ENCODE measurements around the gene FBXL19.

FBXL19 gene

DNA sequence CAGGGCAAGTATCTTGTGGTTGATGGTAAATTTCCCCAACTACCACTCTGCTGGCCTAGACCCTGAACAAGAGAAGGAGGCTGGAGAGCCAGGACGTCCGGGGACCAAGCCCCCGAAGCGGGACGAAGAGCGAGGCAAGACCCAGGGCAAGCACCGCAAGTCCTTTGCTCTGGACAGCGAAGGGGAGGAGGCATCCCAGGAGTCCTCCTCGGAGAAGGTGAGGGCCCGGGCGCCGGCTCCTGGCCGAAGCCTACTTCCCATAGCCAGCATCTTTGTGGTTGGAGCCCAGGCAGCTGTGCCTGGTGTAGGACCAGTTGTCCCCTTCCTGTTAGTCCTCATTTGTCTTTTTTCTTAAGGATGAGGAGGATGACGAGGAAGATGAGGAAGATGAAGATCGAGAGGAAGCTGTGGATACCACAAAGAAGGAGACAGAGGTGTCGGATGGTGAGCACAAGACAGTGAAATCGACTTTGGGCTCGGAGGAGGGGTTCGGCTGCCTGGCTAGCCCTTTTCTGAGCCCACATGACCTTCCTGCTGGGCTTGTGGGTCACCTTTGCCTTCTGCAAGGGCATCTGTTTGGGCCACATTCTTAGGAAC lies 46.0 kb downstream of the FBXL19 start:
- no peak for DNase-seq

DNA sequence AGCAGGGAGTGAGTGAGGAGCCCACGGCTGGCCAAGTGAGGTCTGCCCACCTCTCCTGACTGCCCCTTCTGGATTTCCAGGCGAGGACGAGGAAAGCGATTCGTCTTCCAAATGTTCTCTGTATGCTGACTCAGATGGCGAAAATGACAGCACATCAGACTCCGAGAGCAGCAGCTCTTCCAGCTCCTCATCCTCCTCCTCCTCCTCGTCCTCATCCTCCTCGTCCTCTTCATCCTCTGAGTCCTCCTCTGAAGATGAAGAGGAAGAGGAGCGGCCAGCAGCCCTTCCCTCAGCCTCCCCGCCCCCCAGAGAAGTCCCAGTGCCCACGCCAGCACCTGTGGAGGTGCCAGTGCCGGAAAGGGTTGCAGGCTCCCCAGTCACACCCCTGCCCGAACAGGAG lies 47.9 kb downstream of the FBXL19 start:
- DNase-seq = no peak

DNA sequence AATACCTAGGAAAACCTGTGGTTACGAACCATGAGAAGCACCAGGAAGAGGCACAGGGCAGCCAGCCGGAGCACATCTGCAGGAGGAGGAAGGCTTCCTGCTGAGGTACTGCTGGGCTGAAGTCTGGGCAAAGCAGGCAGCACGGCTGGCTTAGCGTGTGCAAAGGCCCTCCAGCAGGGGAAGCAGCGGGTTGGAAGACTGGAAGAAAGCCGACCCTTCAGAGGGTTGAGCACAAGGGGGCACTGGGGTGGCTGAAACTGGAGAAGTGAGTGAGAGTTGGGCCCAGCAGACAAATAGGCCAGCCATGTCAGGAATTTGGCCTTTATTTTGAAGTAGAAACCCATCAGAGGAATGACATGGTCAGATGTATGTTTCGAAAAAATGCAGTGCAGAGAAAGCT lies 49.5 kb downstream of the FBXL19 start:
- no peak for DNase-seq

DNA sequence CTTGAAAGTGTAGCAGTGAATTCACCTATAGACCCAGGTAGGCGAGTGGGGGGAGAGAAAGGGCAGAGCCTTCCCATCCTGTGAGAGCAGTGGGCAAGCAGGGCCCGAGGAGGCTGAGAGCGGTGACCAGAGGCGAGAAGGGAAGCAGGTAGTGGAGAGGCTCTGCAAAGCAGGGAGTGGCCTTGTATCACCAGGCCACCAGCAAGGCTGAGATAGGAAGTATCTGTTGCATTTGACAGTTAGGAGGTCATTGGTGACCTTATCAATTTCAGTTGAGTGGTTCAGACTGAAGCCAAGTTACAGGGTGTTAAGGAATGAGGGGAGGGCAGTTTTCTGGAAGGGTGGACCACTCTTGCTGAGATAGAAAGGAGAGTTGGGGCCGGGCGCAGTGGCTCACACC lies 51.0 kb downstream of the FBXL19 start:
- no peak for DNase-seq

DNA sequence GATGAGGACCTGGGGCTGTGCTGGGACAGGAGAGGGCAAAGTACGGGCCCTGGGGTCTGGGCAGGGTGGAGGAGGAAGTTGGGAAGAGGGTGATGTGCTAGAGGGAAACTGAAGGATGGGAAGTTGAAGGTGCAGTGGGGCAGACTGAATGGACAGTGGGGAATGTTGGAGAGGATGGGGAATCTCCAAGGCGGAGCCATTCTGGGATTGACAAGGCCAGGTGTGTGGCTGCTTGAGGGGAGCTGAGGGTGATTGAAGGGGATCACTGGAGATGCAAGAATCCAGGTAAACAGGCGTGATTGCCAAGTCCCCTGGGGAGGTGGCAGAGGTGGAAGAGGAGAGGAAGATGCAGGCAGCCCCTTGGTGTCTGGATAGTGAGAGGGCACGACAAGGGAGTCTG lies 53.1 kb downstream of the FBXL19 start:
- DNase-seq = no peak

DNA sequence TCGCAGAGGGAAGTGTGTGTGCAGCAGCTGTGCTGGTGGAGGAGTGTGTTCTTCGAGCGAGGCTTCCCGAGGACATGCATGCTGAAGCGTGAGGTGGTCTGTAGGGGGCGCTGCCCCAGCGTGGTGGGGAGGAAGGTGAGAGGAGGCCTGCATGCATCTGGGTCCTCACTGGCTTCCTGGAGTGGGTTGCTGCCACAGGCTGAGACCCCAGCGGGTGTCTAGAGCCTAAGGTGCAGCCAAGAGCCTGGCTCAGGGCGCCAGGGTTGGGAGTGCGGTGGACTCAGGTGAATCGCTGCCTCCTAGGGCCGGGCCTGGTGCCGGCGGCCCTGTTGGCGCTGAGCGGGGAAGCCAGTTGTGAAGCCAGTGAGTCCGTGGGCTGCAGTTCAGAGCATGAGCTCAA lies 54.1 kb downstream of the FBXL19 start:
- no peak for DNase-seq

DNA sequence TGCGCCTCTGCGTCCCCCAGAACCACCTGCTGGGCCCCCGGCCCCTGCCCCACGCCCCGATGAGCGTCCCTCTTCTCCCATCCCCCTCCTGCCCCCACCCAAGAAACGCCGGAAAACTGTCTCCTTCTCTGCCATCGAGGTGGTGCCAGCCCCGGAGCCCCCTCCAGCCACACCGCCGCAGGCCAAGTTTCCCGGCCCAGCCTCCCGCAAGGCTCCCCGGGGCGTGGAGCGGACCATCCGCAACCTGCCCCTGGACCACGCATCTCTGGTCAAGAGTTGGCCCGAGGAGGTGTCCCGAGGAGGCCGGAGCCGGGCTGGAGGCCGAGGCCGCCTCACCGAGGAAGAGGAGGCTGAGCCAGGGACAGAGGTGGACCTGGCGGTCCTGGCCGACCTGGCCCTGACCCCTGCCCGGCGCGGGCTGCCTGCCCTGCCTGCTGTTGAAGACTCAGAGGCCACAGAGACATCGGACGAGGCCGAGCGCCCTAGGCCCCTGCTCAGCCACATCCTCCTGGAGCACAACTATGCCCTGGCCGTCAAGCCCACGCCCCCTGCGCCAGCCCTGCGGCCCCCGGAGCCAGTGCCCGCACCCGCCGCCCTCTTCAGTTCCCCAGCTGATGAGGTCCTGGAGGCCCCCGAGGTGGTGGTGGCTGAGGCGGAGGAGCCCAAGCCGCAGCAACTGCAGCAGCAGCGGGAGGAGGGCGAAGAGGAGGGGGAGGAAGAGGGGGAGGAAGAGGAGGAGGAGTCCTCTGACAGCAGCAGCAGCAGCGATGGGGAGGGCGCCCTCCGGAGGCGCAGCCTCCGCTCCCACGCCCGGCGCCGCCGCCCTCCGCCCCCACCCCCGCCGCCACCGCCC lies 56.0 kb downstream of the FBXL19 start:
- no peak for DNase-seq

DNA sequence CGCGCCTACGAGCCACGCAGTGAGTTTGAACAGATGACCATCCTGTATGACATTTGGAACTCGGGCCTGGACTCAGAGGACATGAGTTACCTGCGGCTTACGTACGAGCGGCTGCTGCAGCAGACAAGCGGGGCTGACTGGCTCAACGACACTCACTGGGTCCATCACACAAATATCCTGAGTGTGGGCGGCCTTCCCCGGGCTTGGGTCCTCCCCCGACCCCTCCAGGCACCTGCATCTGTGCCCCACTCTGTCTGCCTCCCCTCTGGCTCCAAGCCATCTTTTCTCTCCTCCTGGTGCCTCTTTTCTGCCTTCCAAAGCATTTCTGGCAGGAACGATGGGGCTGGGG lies 56.6 kb downstream of the FBXL19 start:
- no peak for DNase-seq

DNA sequence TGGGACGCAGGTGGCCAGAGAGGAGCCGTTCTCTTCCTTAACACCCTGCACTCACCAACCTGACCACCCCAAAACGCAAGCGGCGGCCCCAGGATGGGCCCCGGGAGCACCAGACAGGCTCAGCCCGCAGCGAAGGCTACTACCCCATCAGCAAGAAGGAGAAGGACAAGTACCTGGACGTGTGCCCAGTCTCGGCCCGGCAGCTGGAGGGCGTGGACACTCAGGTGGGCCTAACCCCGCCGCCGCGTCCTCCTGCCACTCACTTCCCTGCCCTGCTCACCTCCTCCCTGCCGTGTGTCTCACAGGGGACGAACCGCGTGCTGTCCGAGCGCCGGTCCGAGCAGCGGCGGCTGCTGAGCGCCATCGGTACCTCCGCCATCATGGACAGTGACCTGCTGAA lies 57.1 kb downstream of the FBXL19 start:
- DNase-seq = no peak

DNA sequence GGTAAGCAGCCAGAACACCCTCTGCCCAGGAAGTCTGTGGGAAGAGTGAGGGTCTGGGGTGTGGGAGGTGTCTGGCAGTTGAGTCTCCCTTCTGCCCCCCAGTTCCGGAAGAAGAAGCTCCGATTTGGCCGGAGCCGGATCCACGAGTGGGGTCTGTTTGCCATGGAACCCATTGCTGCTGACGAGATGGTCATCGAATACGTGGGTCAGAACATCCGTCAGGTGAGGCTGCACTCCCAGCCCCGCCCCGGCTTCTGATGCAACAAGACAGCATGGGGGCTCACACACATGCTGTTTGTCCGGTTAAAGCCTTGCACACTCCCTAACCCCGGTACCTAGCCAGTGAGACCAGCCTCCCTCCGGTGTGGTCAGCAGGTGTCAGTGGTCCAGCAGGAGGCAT lies 57.6 kb downstream of the FBXL19 start:
- no peak for DNase-seq

DNA sequence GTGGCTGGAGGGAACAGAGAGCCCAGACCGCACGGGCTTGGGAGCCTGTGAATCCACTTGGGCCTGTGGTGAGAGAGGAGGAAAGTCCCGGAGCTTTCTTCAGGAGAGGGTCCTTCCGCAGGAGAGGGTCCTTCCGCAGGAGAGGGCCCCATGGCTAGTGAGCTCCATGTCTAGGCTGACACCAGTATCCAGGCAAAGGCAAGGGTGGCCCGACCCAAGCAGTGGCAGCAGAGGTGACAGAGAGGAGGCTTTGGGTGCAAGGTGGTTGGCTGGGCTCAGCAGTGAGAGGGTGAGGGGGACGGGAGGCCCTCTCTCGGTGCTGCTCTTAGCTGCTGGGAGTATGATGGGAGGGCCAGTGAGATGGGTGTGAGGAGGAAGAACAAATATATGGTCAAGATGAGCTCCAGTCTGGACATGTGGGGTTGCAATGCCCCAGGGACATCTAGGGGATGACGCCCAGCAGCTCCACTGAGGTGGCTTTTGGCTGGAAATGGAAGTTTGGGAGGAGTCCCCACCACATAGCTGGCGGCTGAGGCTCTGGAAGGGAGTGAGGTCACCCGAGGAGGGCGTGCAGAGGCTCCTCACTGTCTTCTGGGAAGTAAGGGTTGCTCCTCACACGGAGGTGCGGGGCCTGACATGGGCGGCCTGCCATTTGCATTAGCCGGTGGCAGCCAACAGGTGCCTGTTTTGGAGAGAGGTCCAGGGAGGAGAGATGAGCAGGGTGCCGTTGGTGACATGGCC lies 59.3 kb downstream of the FBXL19 start:
- DNase-seq = no peak

DNA sequence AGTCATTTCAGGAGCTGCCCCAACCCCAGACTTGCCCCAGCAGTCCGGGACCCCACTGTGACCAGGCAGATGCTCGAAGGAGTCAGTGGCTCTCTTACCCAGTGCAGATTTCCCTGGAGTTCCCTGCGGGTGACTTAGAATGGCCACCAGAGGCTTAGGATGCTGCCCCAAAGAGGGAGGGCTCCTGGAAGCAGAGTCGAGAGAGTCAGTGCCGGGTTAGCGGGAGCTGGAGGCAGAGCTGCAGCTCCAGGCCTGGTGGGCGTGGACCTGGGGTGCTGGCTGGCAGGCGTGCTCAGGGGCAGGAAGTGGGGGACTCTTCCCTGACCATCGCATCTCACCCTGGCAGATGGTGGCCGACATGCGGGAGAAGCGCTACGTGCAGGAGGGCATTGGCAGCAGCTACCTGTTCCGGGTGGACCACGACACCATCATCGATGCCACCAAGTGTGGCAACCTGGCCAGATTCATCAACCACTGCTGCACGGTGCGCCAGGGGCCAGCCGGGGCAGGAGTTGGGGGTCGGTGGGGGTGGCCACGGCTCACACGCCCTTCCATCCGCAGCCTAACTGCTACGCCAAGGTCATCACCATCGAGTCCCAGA lies 60.0 kb downstream of the FBXL19 start:
- DNase-seq = no peak

DNA sequence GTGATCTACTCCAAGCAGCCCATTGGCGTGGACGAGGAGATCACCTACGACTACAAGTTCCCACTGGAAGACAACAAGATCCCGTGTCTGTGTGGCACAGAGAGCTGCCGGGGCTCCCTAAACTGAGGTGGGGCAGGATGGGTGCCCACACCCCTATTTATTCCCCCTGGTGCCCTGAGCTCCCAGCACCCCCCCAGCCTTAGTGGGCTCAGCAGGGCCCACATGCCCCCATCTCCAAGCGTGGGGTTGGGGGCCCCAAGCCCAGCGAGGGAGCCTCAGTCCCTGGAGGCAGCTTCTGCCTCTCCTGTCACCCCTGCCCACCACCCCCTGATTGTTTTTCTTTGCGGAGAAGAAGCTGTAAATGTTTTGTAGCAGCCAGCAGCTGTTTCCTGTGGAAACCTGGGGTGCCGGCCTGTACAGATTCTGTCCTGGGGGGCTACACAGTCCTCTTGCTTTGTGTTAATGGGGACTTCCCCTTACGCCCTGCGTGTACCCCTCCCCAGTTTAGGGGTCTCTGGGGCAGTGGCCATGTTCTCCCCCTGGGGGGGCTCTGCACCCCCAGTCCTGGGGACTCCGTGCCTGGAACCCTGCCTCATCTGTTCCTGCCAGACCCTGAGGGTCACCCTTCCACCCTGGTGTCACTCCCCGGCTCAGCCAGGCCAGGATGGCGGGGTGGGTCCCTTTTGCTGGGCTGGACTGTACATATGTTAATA lies 60.7 kb downstream of the FBXL19 start:
- no peak for DNase-seq

DNA sequence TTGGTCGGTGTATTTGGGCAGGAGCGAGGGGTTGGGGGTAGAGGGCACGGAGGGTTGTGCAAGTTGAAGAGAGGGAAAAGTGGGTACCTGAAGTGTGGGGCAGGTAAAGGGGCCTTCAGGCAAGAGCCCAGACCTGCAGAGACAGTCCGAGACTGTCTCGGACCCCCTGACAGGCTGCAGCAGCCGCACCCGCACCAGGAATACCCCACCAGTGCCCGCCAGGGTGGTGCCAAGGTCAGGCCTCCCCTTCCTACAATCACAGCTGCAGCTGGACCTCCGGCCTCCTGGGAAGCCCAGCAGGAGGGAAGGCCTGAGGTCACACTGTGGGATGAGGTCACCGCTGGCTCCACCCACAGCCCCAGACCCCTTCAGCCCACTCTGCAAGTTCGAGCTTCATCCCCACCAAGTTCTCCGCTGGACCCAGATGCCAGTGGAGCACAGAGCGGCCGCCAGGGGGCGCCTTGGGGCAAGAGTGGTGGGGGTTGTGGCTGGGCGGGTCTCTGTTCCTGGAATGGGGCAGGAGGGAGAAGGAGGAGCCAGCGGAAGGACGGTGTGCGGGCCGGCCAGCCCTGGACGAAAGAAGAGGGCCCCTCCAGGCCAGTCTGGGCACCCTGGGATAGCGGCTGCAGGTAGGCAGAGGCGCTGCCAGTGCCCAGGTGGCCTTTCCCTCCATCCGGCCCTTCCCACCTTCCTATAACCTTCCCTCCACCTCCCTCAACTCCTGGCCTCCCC lies 61.5 kb downstream of the FBXL19 start, which contains the start of gene HSD3B7:
TSS of gene HSD3B7 (plus strand) at position 539 of the 732 bp plus-strand sequence. CDS start 452 bp downstream, outside the sequence.
- peak; percentile 65 for DNase-seq

DNA sequence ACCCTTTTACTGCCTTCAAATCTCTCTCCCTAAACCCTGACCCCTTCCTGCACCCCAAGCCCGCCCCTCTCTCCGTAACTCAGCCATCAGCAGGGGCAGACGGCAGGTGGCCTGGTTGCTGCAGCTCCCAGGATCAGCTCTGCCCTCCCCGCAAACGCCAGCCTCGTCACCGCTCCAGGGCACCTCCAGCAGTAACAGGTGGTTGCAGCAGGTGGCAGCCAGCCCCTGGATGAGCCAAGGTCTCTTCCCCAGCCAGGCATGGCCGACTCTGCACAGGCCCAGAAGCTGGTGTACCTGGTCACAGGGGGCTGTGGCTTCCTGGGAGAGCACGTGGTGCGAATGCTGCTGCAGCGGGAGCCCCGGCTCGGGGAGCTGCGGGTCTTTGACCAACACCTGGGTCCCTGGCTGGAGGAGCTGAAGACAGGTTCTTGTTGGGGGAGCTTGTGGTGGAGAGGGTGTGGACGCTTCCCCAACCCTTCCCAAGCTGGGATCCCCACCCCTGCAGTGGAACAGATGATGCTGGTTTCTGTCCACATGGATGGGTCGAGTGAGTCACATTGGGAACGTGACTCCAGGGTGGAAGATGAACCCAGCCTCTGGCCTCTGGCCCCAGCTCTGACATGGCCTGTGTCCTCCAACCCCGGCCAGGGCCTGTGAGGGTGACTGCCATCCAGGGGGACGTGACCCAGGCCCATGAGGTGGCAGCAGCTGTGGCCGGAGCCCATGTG lies 62.2 kb downstream of the FBXL19 start:
- peak; percentile 46 for DNase-seq

DNA sequence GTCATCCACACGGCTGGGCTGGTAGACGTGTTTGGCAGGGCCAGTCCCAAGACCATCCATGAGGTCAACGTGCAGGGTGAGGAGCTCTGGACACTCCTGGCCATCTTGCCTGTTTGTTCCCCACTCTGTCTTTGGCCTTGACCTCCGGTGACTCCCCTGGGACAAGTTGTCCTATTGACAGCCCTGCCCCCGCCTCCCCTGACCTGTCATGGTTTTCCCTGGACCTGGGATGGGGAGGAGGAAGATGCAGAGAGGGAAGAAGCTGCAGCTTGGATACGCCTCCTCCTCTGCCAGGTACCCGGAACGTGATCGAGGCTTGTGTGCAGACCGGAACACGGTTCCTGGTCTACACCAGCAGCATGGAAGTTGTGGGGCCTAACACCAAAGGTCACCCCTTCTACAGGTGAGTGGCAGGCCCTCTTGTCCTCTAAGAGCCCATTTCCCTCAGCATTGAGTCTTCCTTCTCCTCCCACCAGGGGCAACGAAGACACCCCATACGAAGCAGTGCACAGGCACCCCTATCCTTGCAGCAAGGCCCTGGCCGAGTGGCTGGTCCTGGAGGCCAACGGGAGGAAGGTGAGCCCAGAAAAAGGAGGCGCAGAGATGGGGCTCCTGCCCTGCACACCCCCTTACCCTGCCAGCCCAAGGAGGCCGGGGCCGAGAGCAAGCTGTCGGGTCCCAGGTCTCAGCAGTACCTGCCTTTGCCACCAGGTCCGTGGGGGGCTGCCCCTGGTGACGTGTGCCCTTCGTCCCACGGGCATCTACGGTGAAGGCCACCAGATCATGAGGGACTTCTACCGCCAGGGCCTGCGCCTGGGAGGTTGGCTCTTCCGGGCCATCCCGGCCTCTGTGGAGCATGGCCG lies 63.0 kb downstream of the FBXL19 start:
- no peak for DNase-seq

DNA sequence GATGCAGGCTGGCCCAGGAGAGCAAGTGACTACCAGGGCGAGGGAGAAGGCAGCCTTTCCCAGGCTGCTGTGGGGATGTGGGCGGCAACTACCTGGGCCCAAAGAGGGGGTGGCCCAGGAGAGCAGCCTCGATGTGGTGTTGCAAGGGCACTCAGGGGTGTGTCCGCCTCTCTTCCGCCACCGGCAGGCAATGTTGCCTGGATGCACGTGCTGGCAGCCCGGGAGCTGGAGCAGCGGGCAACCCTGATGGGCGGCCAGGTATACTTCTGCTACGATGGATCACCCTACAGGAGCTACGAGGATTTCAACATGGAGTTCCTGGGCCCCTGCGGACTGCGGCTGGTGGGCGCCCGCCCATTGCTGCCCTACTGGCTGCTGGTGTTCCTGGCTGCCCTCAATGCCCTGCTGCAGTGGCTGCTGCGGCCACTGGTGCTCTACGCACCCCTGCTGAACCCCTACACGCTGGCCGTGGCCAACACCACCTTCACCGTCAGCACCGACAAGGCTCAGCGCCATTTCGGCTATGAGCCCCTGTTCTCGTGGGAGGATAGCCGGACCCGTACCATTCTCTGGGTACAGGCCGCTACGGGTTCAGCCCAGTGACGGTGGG lies 64.3 kb downstream of the FBXL19 start:
- DNase-seq = no peak

DNA sequence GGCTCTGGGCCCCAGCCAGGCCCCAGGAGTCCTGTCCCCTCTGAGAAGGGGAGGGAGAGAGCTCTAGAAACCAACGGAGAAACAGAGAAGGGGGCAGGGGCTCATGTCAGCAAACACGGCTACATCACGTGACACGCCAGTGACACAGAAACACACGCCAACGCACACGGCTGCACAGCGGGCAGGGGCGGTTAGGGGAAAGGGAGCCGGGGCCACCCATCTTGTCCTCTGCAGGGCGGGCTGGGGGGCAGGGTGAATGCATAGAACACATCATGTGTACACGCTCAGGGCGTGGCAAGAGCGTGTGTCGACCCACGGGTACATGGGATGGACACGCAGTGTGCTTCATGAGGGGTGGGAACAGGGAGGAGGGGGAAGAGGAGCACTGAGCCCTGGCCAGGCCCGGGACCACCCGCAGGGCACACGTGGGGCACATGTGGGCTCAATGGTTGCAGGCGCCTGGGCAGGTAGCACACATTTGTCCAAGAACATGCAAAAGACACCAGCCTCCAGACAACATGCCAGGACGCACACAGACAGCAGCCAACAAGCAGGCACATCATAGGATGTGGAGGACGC lies 66.2 kb downstream of the FBXL19 start:
- no peak for DNase-seq

DNA sequence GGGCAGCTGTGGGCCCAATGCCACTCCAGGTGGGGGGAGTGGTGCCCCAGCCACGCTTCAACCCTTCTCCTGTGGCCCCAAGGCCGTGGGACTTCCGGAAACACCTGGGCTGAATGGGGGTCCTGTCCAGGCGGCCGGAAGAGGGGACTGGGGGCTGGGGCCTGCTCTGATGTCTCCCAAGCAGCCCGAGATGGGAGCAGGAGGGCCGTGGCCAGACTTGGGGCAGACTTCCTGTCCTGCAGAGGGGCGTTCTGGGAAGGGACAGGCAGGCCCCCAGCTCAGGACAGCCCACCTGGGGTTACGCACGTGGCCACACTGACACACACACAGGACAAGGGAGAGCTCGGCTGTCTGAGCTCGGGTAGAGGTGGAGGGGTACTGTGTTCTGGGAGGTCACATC lies 66.7 kb downstream of the FBXL19 start:
- no peak for DNase-seq

DNA sequence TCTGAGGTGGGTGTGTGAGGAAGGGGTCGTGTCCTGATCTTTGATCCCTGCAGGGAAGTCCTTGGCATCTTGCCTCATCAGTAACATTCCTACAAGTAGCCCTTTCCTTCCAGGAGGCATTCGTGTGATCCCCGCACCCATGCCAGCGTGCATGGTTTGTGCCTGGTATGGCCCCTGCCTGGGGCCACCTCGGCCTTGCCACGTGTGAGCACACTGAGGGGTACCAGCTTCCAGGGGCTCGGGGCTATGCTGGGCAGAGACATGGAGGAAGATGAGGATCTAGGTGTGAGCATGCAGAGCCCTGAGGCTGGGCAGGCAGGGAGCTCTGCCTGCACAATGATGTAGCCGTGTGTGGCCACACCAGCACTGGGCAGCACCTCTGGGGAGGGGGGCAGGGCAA lies 67.7 kb downstream of the FBXL19 start:
- DNase-seq = no peak
